WTC11 (cell line): ENCODE measurements around the gene HSPA4. TPM values are rescaled to one million over a fixed set of nuclear protein-coding genes. Genes with fewer than 3 reads are reported as not detected.

Experiments
- ATAC-seq: fragments of 200-7000 bp; cut with Tn5 transposase; 2 replicates; pipeline ENCODE4 v1.10.0; 2021; ENCODE audit warnings: mild to moderate bottlenecking, moderate library complexity
- CTCF ChIA-PET: fragments of 300-600 bp; sonication (Branson Sonifier 250); formaldehyde crosslinking; loops from one replicate; lab custom pipeline; 2021; ENCODE audit warnings: antibody characterized with exemption; lab: Charles Lee
- POLR2A ChIA-PET: fragments of 350-600 bp; sonication (Branson Sonifier 250); formaldehyde crosslinking; loops from one replicate; lab custom pipeline; 2021; ENCODE audit warnings: antibody characterized with exemption; lab: Charles Lee
- DNase-seq: peaks from one replicate; pipeline ENCODE4 v3.0.0; 2021; ENCODE audit warnings: low spot score
- H3K27ac Mint-ChIP-seq: 2 replicates; pipeline ENCODE4 v1.8.0; 2021; ENCODE audit warnings: mixed read lengths
- H3K27me3 Mint-ChIP-seq: 2 replicates; pipeline ENCODE4 v1.8.0; 2021; ENCODE audit warnings: low read depth, mild to moderate bottlenecking, moderate library complexity, mixed read lengths
- H3K36me3 Mint-ChIP-seq: 2 replicates; pipeline ENCODE4 v1.8.0; 2021; ENCODE audit warnings: mixed read lengths
- H3K4me1 Mint-ChIP-seq: 2 replicates; pipeline ENCODE4 v1.8.0; 2022; ENCODE audit warnings: mixed read lengths
- H3K4me3 Mint-ChIP-seq: 2 replicates; pipeline ENCODE4 v1.8.0; 2021; ENCODE audit warnings: mild to moderate bottlenecking, moderate library complexity, mixed read lengths
- H3K9me3 Mint-ChIP-seq: 2 replicates; pipeline ENCODE4 v1.8.0; 2021; ENCODE audit warnings: mixed read lengths
- CDX4 ChIP-seq: fragments of 250-450 bp; sonication (Bioruptor Pico); IDR thresholded peaks from 2 replicates; pipeline ENCODE4 v1.9.0; 2021; ENCODE audit warnings: moderate library complexity, mild to moderate bottlenecking, inconsistent platforms, borderline replicate concordance
- FOXK1 ChIP-seq: sonication (generic); formaldehyde crosslinking; IDR thresholded peaks from 2 replicates; pipeline ENCODE4 v1.8.0; 2022; ENCODE audit warnings: mild to moderate bottlenecking, moderate library complexity, missing genetic modification reagents
- FOXP4 ChIP-seq: sonication (generic); formaldehyde crosslinking; IDR thresholded peaks from 2 replicates; pipeline ENCODE4 v1.8.0; 2022; ENCODE audit warnings: mild to moderate bottlenecking, missing genetic modification reagents
- KAT7 ChIP-seq: sonication (generic); formaldehyde crosslinking; IDR thresholded peaks from 2 replicates; pipeline ENCODE4 v1.8.1; 2023; ENCODE audit warnings: missing genetic modification reagents, mild to moderate bottlenecking, borderline replicate concordance
- MAX ChIP-seq: sonication (generic); formaldehyde crosslinking; IDR thresholded peaks from 2 replicates; pipeline ENCODE4 v1.8.0; 2022; ENCODE audit warnings: mild to moderate bottlenecking, missing genetic modification reagents
- MLX ChIP-seq: sonication (generic); formaldehyde crosslinking; IDR thresholded peaks from 2 replicates; pipeline ENCODE4 v1.8.1; 2023; ENCODE audit warnings: mild to moderate bottlenecking, missing genetic modification reagents, moderate library complexity
- RORB ChIP-seq: fragments of 250-450 bp; sonication (Bioruptor Pico); IDR thresholded peaks from 2 replicates; pipeline ENCODE4 v1.9.0; 2021; ENCODE audit warnings: mild to moderate bottlenecking
- SP1 ChIP-seq: sonication (generic); formaldehyde crosslinking; conservative IDR thresholded peaks from 2 replicates; pipeline ENCODE4 v1.8.1; 2022; ENCODE audit warnings: missing genetic modification reagents
- STAT6 ChIP-seq: sonication (generic); formaldehyde crosslinking; conservative IDR thresholded peaks from 2 replicates; pipeline ENCODE4 v1.8.1; 2023; ENCODE audit warnings: mild to moderate bottlenecking, low read depth, missing genetic modification reagents, moderate library complexity
- TEAD1 ChIP-seq: sonication (generic); formaldehyde crosslinking; IDR thresholded peaks from 2 replicates; pipeline ENCODE4 v1.8.0; 2022; ENCODE audit warnings: mild to moderate bottlenecking, missing genetic modification reagents
- TEAD4 ChIP-seq: sonication (generic); formaldehyde crosslinking; IDR thresholded peaks from 2 replicates; pipeline ENCODE4 v1.8.0; 2022; ENCODE audit warnings: mild to moderate bottlenecking, missing genetic modification reagents
- ZNF121 ChIP-seq: sonication (generic); formaldehyde crosslinking; IDR thresholded peaks from 2 replicates; pipeline ENCODE4 v1.8.0; 2023; ENCODE audit warnings: missing genetic modification reagents
- total RNA-seq: library from RNA; stranded (reverse); gene quantifications from 3 replicates; pipeline ENCODE4 v1.2.3, GENCODE V29; 2021
- TF ChIP-seq, protein P1 (sequence below): fragments of 250-450 bp; sonication (Bioruptor Pico); IDR thresholded peaks from 2 replicates; pipeline ENCODE4 v1.9.0; 2021; ENCODE audit warnings: mild to moderate bottlenecking
- TF ChIP-seq, protein P2 (sequence below): sonication (generic); formaldehyde crosslinking; IDR thresholded peaks from 2 replicates; pipeline ENCODE4 v1.8.0; 2023; ENCODE audit warnings: missing genetic modification reagents
- TF ChIP-seq, protein P3 (sequence below): sonication (generic); formaldehyde crosslinking; IDR thresholded peaks from 2 replicates; pipeline ENCODE4 v1.8.0; 2022; ENCODE audit warnings: missing genetic modification reagents
- TF ChIP-seq, protein P4 (sequence below): fragments of 250-450 bp; sonication (Bioruptor Pico); IDR thresholded peaks from 2 replicates; pipeline ENCODE4 v1.9.0; 2021; ENCODE audit warnings: mild to moderate bottlenecking, borderline replicate concordance

Gene HSPA4
- total RNA-seq, 1 experiment from 2014 or later: 363 TPM

DNA sequence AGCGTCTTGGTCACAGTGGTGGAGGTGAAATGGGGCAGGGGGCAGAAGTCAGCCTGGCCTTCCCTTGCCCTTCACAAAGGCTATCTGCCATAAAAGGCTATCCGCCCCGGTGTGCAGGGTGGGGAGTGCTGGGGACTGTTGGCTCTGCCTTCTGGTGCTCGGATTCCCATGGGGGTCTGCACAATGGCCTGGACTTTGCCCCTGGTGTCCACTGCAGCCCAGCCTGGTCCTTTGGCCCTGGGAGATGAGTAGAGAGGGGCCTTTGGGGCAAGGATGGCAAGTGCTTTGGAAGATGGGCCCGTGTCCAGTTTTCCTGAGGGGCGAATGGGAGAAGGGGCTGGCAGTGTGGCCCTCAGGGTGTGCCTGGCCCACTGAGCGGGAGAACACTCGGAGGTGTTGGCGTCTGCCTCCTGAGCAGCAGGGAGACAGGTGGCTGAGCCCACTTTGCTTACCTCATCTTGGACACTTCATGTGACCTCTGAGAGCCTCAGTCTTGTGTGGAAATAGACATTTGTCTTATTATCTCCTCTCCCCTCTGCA is 69.9 kb downstream of the HSPA4 start (continued):
- TF ChIP-seq, protein P1, sequence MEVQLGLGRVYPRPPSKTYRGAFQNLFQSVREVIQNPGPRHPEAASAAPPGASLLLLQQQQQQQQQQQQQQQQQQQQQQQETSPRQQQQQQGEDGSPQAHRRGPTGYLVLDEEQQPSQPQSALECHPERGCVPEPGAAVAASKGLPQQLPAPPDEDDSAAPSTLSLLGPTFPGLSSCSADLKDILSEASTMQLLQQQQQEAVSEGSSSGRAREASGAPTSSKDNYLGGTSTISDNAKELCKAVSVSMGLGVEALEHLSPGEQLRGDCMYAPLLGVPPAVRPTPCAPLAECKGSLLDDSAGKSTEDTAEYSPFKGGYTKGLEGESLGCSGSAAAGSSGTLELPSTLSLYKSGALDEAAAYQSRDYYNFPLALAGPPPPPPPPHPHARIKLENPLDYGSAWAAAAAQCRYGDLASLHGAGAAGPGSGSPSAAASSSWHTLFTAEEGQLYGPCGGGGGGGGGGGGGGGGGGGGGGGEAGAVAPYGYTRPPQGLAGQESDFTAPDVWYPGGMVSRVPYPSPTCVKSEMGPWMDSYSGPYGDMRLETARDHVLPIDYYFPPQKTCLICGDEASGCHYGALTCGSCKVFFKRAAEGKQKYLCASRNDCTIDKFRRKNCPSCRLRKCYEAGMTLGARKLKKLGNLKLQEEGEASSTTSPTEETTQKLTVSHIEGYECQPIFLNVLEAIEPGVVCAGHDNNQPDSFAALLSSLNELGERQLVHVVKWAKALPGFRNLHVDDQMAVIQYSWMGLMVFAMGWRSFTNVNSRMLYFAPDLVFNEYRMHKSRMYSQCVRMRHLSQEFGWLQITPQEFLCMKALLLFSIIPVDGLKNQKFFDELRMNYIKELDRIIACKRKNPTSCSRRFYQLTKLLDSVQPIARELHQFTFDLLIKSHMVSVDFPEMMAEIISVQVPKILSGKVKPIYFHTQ (CRISPR knock-in tag): no peak
- TF ChIP-seq MAX (CRISPR knock-in tag): no peak
- TF ChIP-seq TEAD1 (CRISPR knock-in tag): no peak
- no peak for TF ChIP-seq ZNF121 (CRISPR knock-in tag)
- TF ChIP-seq, protein P2, sequence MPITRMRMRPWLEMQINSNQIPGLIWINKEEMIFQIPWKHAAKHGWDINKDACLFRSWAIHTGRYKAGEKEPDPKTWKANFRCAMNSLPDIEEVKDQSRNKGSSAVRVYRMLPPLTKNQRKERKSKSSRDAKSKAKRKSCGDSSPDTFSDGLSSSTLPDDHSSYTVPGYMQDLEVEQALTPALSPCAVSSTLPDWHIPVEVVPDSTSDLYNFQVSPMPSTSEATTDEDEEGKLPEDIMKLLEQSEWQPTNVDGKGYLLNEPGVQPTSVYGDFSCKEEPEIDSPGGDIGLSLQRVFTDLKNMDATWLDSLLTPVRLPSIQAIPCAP: no peak

GRCh38 chr5:133122711-133123110 is 70.9 kb downstream of the HSPA4 start:
- ATAC-seq (no peak), DNase-seq (no peak)
- CTCF ChIA-PET: interaction anchor here (0.7 kb wide), 1 partner anchor 125 kb away, joined by 4 read pairs; no protein-coding TSS in a partner anchor
- H3K36me3 Mint-ChIP-seq: no peaks in the 10 kb centered on the region
- H3K4me1 Mint-ChIP-seq: no peaks in the 10 kb centered on the region
- H3K27ac Mint-ChIP-seq: no peak overlapping the region
- peaks cover 5% of the 10 kb centered on the region; the same call in 1 of the 2 replicates for H3K27me3 Mint-ChIP-seq
- no peaks in the 10 kb centered on the region for H3K9me3 Mint-ChIP-seq
- POLR2A ChIA-PET: no interaction called here
- no peak overlapping the region for H3K4me3 Mint-ChIP-seq
- no peak for TF ChIP-seq FOXP4 (CRISPR knock-in tag)
- TF ChIP-seq, protein P3, sequence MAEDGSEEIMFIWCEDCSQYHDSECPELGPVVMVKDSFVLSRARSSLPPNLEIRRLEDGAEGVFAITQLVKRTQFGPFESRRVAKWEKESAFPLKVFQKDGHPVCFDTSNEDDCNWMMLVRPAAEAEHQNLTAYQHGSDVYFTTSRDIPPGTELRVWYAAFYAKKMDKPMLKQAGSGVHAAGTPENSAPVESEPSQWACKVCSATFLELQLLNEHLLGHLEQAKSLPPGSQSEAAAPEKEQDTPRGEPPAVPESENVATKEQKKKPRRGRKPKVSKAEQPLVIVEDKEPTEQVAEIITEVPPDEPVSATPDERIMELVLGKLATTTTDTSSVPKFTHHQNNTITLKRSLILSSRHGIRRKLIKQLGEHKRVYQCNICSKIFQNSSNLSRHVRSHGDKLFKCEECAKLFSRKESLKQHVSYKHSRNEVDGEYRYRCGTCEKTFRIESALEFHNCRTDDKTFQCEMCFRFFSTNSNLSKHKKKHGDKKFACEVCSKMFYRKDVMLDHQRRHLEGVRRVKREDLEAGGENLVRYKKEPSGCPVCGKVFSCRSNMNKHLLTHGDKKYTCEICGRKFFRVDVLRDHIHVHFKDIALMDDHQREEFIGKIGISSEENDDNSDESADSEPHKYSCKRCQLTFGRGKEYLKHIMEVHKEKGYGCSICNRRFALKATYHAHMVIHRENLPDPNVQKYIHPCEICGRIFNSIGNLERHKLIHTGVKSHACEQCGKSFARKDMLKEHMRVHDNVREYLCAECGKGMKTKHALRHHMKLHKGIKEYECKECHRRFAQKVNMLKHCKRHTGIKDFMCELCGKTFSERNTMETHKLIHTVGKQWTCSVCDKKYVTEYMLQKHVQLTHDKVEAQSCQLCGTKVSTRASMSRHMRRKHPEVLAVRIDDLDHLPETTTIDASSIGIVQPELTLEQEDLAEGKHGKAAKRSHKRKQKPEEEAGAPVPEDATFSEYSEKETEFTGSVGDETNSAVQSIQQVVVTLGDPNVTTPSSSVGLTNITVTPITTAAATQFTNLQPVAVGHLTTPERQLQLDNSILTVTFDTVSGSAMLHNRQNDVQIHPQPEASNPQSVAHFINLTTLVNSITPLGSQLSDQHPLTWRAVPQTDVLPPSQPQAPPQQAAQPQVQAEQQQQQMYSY (CRISPR knock-in tag): no peak
- TF ChIP-seq KAT7 (CRISPR knock-in tag): no peak
- no peak for TF ChIP-seq MLX (CRISPR knock-in tag)
- TF ChIP-seq CDX4 (CRISPR knock-in tag): no peak
- no peak for TF ChIP-seq MAX (CRISPR knock-in tag)
- no peak for TF ChIP-seq STAT6 (CRISPR knock-in tag)
- TF ChIP-seq SP1: no peak
- TF ChIP-seq, protein P4, sequence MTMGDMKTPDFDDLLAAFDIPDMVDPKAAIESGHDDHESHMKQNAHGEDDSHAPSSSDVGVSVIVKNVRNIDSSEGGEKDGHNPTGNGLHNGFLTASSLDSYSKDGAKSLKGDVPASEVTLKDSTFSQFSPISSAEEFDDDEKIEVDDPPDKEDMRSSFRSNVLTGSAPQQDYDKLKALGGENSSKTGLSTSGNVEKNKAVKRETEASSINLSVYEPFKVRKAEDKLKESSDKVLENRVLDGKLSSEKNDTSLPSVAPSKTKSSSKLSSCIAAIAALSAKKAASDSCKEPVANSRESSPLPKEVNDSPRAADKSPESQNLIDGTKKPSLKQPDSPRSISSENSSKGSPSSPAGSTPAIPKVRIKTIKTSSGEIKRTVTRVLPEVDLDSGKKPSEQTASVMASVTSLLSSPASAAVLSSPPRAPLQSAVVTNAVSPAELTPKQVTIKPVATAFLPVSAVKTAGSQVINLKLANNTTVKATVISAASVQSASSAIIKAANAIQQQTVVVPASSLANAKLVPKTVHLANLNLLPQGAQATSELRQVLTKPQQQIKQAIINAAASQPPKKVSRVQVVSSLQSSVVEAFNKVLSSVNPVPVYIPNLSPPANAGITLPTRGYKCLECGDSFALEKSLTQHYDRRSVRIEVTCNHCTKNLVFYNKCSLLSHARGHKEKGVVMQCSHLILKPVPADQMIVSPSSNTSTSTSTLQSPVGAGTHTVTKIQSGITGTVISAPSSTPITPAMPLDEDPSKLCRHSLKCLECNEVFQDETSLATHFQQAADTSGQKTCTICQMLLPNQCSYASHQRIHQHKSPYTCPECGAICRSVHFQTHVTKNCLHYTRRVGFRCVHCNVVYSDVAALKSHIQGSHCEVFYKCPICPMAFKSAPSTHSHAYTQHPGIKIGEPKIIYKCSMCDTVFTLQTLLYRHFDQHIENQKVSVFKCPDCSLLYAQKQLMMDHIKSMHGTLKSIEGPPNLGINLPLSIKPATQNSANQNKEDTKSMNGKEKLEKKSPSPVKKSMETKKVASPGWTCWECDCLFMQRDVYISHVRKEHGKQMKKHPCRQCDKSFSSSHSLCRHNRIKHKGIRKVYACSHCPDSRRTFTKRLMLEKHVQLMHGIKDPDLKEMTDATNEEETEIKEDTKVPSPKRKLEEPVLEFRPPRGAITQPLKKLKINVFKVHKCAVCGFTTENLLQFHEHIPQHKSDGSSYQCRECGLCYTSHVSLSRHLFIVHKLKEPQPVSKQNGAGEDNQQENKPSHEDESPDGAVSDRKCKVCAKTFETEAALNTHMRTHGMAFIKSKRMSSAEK (CRISPR knock-in tag): no peak
- no peak for TF ChIP-seq TEAD4 (CRISPR knock-in tag)
- TF ChIP-seq RORB (CRISPR knock-in tag): no peak
- no peak for TF ChIP-seq FOXK1
